Upper lobe of left lung (tissue), 6 donors: ENCODE measurements around the gene PTF1A. TPM values are rescaled to one million over a fixed set of nuclear protein-coding genes. Genes with fewer than 3 reads are reported as not detected.

ENCODE experiments used
- ATAC-seq, 2 donors: fragments of 200-7000 bp; cut with Tn5 transposase; one replicate each; pipeline ENCODE4 v1.9.1; 2022; ENCODE audit warnings: mild to moderate bottlenecking in 2 of 2, moderate library complexity in 2 of 2; ENCODE audit not compliant: low FRiP score in 2 of 2
- DNase-seq, 2 donors: peaks; one replicate each; pipeline ENCODE4 v3.0.0-alpha.2; 2019 to 2020
- H3K27ac ChIP-seq, 4 donors: fragments of 200-600 bp; sonication (generic); one replicate each; pipeline ENCODE4 v1.5.1; 2016 to 2019
- H3K27me3 ChIP-seq, 4 donors: fragments of 200-600 bp; sonication (generic); one replicate each; pipeline ENCODE4 v1.5.1; 2017 to 2019
- H3K36me3 ChIP-seq, 4 donors: fragments of 200-600 bp; sonication (generic); one replicate each; pipeline ENCODE4 v1.5.1; 2016 to 2019
- H3K4me1 ChIP-seq, 4 donors: fragments of 200-600 bp; sonication (generic); one replicate each; pipeline ENCODE4 v1.5.1; 2018 to 2019
- H3K4me3 ChIP-seq, 4 donors: fragments of 200-600 bp; sonication (generic); one replicate each; pipeline ENCODE4 v1.5.1; 2017 to 2019; ENCODE audit warnings: mild to moderate bottlenecking in 2 of 4, moderate library complexity in 1 of 4
- H3K9me3 ChIP-seq, 4 donors: fragments of 200-600 bp; sonication (generic); one replicate each; pipeline ENCODE4 v1.5.1; 2018 to 2019
- EP300 ChIP-seq, 4 donors: sonication (generic); formaldehyde crosslinking; IDR thresholded peaks; one replicate each; pipeline ENCODE4 v1.5.1; 2017; ENCODE audit warnings: antibody characterized with exemption in 4 of 4, control low read depth in 2 of 4
- POLR2A ChIP-seq, 4 donors: fragments of 450-650 bp; IDR thresholded peaks; one replicate each; pipeline ENCODE4 v1.5.1; 2016 to 2017; ENCODE audit warnings: antibody characterized with exemption in 4 of 4, mild to moderate bottlenecking in 2 of 4
- POLR2AphosphoS5 ChIP-seq, 2 donors: sonication (generic); formaldehyde crosslinking; IDR thresholded peaks; one replicate each; pipeline ENCODE4 v1.5.1; 2017; ENCODE audit warnings: antibody characterized with exemption in 2 of 2
- WGBS, 2 donors: methylation state at CpG; one replicate each; pipeline ENCODE4 v1.1.5; 2017 to 2018; 5-methylcytosine and 5-hydroxymethylcytosine counted together
- total RNA-seq, 6 donors: library from RNA; depleted of rRNA in 4 of 6; stranded (reverse); fragments of >200 nt in 4 of 6; gene quantifications; one replicate each; pipeline versions ENCODE4 v1.1.0 to v1.2.1, GENCODE V29; 2016 to 2021
- TF ChIP-seq, protein P1 (sequence below), 6 experiments: fragments of 450-650 bp in 4 of 6; fragments of 200-600 bp in 2 of 6; sonication (generic) in 2 of 6; IDR thresholded peaks; one replicate each; pipeline ENCODE4 v1.5.1; 2016 to 2019; ENCODE audit warnings: antibody characterized with exemption in 6 of 6
- donor health status: DM: no; HTN: no; CAD: no; lungs with moderate emphysema.
- donor health status: DM: no; HTN: yes; CAD: no; lungs with severe emphysema.

Gene PTF1A
- total RNA-seq, 6 donors from 2014 or later: not detected

DNA sequence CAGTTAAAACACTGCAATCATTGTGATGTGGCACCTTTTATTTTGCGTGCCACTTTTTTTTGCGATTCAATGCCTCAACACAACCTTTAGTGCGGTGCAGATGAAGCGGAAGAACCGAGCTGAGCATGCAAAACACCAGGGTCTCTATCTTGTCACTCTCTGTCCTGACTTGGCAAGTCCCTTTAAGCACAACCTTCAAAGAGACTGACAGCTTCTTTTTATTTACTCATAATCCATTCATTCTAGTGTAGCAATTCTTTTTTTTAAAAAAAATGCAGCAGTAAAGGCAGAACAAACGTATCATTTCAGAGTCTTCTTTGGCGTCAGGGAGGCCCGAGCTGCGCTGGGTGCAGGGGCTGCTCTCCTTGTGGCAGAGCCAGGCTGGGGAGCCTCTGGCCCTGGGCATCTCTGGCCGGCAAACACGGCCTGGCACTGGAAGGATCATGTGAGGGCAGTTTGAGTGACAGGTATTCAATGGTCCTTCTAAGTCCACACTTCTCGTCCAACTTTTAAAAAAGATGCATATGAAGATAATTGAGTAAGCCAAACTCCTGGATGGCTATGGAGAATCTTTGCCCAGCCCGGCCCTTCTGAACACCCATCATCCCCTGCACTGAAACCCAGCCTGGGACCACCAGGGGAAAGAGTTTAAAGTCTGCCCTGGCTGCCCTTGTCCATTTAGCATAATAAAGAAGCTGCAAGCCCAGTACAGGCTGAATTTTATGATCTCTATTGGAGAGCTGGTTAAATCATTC lies 3.9 kb downstream of the PTF1A start:
- H3K27me3 ChIP-seq: peaks cover 2 to 58% (median 26%) of the 10 kb centered on the region in 4 donors
- peak in 1 of 2 donors; percentile 38 for DNase-seq

DNA sequence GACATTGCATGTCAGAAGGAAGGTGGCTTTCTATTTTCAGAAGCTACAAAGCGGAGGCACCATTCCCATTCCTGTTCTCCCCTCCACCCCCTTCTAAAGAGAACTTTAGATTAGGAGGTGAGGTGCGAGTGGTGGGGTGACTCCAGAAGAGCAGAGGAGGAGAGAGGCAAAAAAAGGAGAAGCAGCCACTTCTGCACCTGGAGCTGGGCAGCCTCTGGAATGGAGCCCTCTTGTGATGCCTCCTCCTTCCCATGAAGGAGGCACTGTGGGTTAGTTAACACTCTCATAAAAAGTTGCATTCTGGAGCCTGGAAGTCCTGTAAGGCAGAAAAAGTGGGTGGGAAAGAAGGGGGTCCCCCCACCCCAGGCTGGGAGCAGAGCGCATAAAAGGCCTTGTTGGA lies 4.8 kb downstream of the PTF1A start:
- TF ChIP-seq, protein P1, sequence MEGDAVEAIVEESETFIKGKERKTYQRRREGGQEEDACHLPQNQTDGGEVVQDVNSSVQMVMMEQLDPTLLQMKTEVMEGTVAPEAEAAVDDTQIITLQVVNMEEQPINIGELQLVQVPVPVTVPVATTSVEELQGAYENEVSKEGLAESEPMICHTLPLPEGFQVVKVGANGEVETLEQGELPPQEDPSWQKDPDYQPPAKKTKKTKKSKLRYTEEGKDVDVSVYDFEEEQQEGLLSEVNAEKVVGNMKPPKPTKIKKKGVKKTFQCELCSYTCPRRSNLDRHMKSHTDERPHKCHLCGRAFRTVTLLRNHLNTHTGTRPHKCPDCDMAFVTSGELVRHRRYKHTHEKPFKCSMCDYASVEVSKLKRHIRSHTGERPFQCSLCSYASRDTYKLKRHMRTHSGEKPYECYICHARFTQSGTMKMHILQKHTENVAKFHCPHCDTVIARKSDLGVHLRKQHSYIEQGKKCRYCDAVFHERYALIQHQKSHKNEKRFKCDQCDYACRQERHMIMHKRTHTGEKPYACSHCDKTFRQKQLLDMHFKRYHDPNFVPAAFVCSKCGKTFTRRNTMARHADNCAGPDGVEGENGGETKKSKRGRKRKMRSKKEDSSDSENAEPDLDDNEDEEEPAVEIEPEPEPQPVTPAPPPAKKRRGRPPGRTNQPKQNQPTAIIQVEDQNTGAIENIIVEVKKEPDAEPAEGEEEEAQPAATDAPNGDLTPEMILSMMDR (IDR thresholded peaks at IDR 0.05): no peak
- TF ChIP-seq EP300 (IDR thresholded peaks at IDR 0.05): no peak
- TF ChIP-seq POLR2A (IDR thresholded peaks at IDR 0.05): no peak
- TF ChIP-seq POLR2AphosphoS5 (IDR thresholded peaks at IDR 0.05): no peak
- no peak overlapping the region for H3K4me3 ChIP-seq
- no peak overlapping the region for H3K27ac ChIP-seq
- H3K4me1 ChIP-seq: peaks cover 5 to 32% (median 7%) of the 10 kb centered on the region in 4 donors
- peaks cover 2 to 50% (median 22%) of the 10 kb centered on the region in 4 donors for H3K27me3 ChIP-seq
- no peaks in the 10 kb centered on the region for H3K9me3 ChIP-seq
- DNase-seq (no peak), ATAC-seq (no peak)
- WGBS, 2 donors: 4 to 8% methylated on average over 3 of the region's 3 CpGs
- no peaks in the 10 kb centered on the region for H3K36me3 ChIP-seq

More for the DNA sequence above, 3.9 kb downstream of the PTF1A start:
- Histone ChIP-seq H3K9me3 (no peaks in the 10 kb centered on the region), H3K4me3 (no peak overlapping the region), H3K36me3 (no peaks in the 10 kb centered on the region), H3K27ac (no peak overlapping the region), H3K4me1 (peaks cover 5 to 40% (median 8%) of the 10 kb centered on the region in 4 donors)
- 3 to 6% methylated on average over 12 to 13 of the region's 13 CpGs for WGBS, 2 donors
- no peak for ATAC-seq
- TF ChIP-seq, protein P1 (IDR thresholded peaks at IDR 0.05): no peak
- TF ChIP-seq POLR2AphosphoS5 (IDR thresholded peaks at IDR 0.05) (no peak), POLR2A (IDR thresholded peaks at IDR 0.05) (no peak), EP300 (IDR thresholded peaks at IDR 0.05) (no peak)

DNA sequence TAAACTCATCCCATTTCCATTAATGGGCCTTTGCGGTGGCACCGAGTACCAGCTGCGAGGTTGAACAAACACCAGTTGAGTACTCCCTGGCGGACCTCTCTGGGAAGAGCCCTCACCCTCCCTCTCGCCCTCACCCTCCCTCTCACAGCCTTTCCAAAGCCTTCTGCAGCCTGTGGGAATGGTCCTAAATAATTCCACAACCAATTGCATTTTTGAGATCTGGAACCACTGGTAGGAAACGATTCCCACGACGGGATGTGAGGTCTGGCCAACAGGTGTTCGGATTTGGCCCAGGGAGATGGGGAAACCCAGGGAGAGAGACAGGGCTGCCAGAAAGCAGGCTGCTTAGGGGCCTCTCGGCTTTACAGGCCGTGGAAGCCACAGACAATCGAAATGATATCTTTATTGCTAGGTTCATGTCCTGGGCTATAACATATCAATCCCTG lies 5.3 kb downstream of the PTF1A start:
- Histone ChIP-seq H3K9me3 (no peaks in the 10 kb centered on the region), H3K4me3 (no peak overlapping the region), H3K4me1 (peaks cover 4 to 27% (median 6%) of the 10 kb centered on the region in 4 donors), H3K27ac (no peak overlapping the region), H3K36me3 (no peaks in the 10 kb centered on the region), H3K27me3 (peaks cover 1 to 45% (median 19%) of the 10 kb centered on the region in 4 donors)
- 6 to 7% methylated on average over 12 of the region's 12 CpGs for WGBS, 2 donors
- ATAC-seq: no peak
- DNase-seq: no peak
- TF ChIP-seq, protein P1 (IDR thresholded peaks at IDR 0.05): no peak
- no peak for TF ChIP-seq EP300 (IDR thresholded peaks at IDR 0.05)
- TF ChIP-seq POLR2AphosphoS5 (IDR thresholded peaks at IDR 0.05): no peak
- TF ChIP-seq POLR2A (IDR thresholded peaks at IDR 0.05): no peak

DNA sequence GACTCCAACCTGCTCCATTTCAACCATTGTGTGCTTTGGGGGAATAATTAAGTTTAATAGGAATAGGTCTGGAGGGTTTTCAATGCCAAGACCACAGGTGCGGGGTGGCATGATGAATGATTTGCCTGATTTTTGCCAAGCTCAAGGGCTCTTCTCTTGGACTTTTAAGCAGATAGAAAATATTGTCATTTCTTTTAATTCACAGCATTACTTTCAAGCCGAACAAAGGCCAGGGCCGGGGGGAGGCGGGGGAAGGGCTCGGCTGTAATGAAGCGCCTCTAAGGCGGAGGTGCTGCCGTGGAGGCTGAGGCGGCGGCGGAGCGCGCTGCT lies 6.5 kb downstream of the PTF1A start:
- H3K36me3 ChIP-seq: no peaks in the 10 kb centered on the region
- H3K4me1 ChIP-seq: peaks cover 0 to 19% (median 5%) of the 10 kb centered on the region in 4 donors
- ATAC-seq: no peak
- no peak for TF ChIP-seq POLR2A (IDR thresholded peaks at IDR 0.05)
- TF ChIP-seq, protein P1 (IDR thresholded peaks at IDR 0.05): no peak
- no peak for TF ChIP-seq EP300 (IDR thresholded peaks at IDR 0.05)
- TF ChIP-seq POLR2AphosphoS5 (IDR thresholded peaks at IDR 0.05): no peak
- no peak overlapping the region for H3K4me3 ChIP-seq
- no peaks in the 10 kb centered on the region for H3K9me3 ChIP-seq
- H3K27ac ChIP-seq: no peak overlapping the region
- WGBS, 2 donors: 1 to 3% methylated on average over 9 to 13 of the region's 13 CpGs
- H3K27me3 ChIP-seq: peaks cover 0 to 34% (median 16%) of the 10 kb centered on the region in 4 donors
- peak in 1 of 2 donors; percentile 78 for DNase-seq
